HG02943 (cell line): ENCODE measurements around the gene CLNK.
"Not testable (repeated sequence)": the region's sequence is repeated elsewhere in the genome, so short reads cannot be mapped to it uniquely, and the experiment has no call there.

Experiments used
- ATAC-seq: cut with Tn5 transposase; IDR thresholded peaks from one replicate; pipeline ENCODE4 v1.9.1; 2021; ENCODE audit warnings: mild to moderate bottlenecking, low read depth, moderate library complexity; ENCODE audit not compliant: unreplicated experiment

Gene CLNK

GRCh38 chr4:10619220-10619619 lies 65.3 kb downstream of the CLNK start:
- ATAC-seq: no peak

- ATAC-seq: not testable (repeated sequence)
These were observed 69.6 kb downstream of the CLNK start for GRCh38 chr4:10614926-10615325.

DNA sequence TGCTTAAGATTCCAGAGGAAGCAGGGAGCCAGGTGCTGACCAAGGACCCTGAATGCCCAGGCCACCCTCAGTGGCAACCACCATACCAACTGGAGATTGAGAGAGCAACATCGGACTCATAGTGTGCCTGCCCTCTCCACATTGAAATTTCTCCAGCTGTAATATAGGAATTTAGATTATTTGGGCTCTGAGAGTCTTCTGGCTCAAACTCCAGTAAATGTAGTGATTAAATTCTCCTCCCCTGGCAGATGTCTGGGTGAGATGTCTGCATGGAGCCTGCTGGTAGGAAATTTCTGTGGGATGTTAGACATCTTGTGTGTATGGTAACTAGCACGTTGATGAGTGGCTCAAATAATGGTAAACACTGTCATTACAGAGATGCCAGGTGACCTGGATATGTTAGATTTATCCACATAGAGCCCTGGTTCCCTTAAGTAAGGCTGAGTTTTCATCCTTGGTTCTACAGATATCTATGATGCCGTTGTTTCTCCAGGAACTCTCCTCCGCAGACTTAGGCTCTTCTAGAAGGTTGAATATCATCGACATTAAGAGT lies 70.6 kb downstream of the CLNK start:
- no peak for ATAC-seq

GRCh38 chr4:10612476-10612875 lies 72.1 kb downstream of the CLNK start:
- ATAC-seq: no peak

- ATAC-seq: no peak
These were observed 72.9 kb downstream of the CLNK start for GRCh38 chr4:10611673-10612072.

DNA sequence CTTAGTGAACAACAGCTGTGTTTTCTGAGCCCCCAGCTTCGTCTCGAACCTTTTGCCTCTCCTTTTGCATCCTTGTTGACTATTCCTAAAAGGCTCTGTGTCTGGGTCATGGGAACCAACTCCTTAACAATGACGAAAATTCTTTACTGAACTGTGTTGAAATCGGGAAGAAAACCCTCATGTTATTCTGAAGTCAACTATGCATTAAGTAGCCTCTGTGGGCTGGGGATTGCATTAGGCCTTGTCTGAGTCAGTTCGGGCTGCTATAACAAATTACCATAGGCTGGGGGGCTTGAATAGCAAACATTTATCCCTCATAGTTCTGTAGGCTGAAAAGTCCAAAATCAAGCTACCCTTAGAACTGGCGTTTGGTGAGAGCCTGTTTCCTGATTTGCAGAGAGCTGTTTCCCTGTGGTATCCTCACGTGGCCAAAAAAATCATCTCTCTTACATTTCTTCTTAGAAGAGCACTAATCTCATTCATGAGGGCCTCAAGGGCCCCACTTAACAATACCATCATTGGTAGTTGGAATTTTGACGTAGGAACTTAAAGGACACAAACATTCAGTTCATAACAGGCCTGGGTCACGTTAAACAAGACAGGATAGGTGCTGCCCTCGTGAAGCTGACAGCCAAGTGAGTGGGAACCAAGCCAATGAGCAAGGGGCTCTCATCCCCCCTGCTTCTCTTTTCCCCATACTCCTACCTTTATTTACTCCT lies 75.9 kb downstream of the CLNK start:
- ATAC-seq: no peak

GRCh38 chr4:10607206-10607605 lies 77.4 kb downstream of the CLNK start:
- ATAC-seq: no peak

GRCh38 chr4:10606483-10607155 lies 77.9 kb downstream of the CLNK start:
- ATAC-seq: no peak

DNA sequence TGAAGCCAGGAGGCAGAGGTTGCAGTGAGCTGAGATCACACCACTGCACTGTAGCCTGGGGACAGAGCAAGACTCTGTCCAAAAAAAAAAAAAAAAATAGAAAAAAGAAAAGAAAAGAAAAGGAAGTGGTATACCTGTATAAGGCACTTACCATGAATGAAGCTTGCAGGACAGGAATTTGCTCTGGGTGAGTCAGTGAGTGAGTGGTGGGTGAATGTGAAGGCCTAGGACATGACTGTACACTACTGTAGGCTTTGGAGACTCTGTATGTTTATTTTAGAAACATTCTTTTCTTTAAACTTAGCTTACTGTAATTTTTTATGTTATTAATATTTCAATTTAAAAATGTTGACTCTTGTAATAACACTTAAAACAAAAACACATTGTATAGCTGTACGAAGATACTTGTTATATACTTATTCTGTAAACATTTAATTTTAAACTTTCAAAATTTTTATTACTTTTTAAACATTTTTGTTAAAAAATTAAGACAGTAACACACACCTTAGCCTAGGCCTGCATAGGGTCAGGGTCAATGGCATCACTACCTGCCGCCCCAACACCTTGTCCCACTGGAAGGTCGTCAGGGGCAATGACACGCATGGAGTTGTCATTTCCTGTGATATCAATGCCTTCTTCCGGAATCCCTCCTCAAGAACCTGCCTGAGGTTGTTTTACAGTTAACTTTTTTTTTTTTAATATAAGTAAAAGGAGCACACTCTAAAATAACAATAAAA lies 78.7 kb downstream of the CLNK start:
- no peak for ATAC-seq

DNA sequence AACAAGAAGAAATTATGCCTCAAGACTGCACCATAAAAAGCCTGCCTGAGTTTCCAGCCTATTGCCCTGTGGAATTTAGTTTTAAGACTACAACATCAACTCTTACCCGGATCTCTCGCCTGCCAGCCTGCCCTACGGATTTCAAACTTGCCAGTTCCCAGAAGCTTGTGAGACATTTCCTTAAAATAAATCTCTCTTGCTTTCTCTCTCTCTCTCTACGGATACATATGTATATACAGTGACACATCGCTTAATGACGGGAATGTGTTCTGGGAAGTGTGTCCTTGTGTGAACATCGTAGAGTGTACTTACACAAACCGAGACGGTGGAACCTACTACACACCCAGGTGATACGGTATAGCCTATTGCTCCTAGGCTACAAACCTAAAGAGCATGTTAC lies 79.5 kb downstream of the CLNK start:
- no peak for ATAC-seq

DNA sequence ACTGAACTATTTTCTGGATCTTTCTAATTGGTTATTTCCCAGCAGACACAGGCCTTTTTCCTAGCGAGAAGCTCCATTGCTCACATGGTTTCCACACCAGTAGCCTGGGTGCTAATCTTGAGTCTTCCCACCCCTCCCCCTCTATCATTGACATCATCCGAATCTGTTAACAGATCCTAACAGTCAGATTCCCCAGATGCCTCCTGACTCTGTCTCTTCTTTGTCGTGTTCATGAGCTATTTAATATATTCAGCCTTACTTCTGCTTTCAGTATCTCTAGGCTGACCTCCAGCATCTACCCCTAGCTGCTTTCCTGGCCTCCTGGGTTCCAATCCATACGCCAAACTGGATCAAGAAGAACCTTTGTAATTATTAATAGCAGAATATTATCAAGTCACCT lies 85.0 kb downstream of the CLNK start:
- ATAC-seq: no peak

GRCh38 chr4:10598829-10599228 lies 85.7 kb downstream of the CLNK start:
- ATAC-seq: no peak

- no peak for ATAC-seq
These were observed 87.8 kb downstream of the CLNK start for GRCh38 chr4:10596586-10597290.

DNA sequence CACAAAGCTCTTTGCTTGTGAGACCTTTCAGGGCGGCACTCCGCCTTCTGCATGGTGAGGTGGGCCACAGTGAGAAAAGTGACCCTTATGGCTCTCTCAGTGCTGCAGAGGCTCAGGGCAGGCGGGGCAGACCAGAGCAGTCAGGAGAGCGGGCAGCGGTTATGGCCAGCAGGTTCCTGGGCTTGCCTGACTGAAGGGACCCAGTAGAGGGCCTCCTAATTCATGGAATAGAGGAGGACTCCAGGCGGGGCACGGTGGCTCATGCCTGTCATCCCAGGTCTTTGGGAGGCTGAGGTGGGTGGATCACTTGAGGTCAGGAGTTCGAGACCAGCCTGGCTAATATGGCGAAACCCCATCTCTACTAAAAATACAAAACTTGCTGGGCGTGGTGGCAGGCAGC lies 91.4 kb downstream of the CLNK start:
- no peak for ATAC-seq

- no peak for ATAC-seq
These were observed 93.7 kb downstream of the CLNK start for GRCh38 chr4:10590896-10591295.

- ATAC-seq: no peak
These were observed 94.8 kb downstream of the CLNK start for GRCh38 chr4:10589799-10590198.

GRCh38 chr4:10589321-10589720 lies 95.2 kb downstream of the CLNK start:
- no peak for ATAC-seq

DNA sequence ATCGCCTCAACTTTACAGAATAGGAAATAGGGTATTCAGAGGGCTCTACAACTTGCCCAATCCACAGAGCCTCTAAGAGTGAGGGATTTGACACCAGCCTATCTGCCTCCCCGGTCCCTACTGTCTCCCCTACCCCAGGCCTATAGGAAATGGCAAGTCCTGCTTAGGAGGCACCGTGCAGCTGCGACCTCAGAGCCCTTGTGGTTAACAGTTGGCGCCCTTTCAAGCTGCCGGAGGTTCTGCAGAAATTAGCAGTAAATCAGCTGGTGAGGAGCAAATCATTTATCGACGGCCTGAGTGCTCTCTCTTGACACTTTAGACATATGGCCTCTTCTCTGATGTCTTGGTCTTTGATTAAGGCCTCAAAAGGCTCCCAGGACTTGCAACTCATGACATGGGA lies 96.9 kb downstream of the CLNK start:
- no peak for ATAC-seq

GRCh38 chr4:10587296-10587695 lies 97.3 kb downstream of the CLNK start:
- no peak for ATAC-seq

DNA sequence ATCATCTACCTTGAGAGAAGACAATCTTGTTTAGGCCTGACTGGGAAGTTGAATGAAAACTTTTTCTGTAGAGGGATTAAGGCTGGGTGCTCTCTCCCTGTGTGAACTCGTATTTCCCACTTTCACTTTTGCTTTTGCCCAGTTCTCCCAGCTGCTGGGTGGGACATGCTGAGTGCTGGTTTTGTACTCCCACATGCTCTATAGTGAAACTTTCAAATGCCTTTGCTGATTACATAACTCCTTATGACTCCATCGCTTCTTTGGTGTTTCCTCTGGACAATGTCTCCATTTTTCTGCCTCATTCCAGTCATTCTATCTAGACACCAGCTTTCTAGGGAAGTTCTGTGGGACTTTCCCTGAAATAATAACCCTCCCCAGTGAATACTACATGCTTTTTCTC lies 100.5 kb downstream of the CLNK start:
- ATAC-seq: no peak

- ATAC-seq: no peak
These were observed 101.6 kb downstream of the CLNK start for GRCh38 chr4:10582951-10583350.
